Caco-2 (cell line): ENCODE results near the gene LRRC47. TPM values are rescaled to one million over a fixed set of nuclear protein-coding genes. Genes with fewer than 3 reads are reported as not detected.

Source experiments
- BruUV-seq: library from RNA; stranded (reverse); fragments of 400-500 nt; replicated peaks from 2 replicates; lab custom pipeline; 2021; lab: Mats Ljungman, UMichigan
- CTCF ChIA-PET: fragments of 300-600 bp; sonication (Branson Sonifier 250); formaldehyde crosslinking; loops from one replicate; lab custom pipeline; 2022; ENCODE audit warnings: antibody characterized with exemption; lab: Charles Lee
- POLR2A ChIA-PET: fragments of 300-600 bp; sonication (Branson Sonifier 250); formaldehyde crosslinking; loops from one replicate; lab custom pipeline; 2022; ENCODE audit warnings: antibody characterized with exemption; lab: Charles Lee
- DNase-seq, 2 experiments: peaks; one replicate each; pipeline versions ENCODE4 v3.0.0 to v3.0.0-alpha.2; 2020 to 2022
- H3K27me3 ChIP-seq: replicated peaks from 2 replicates; pipeline ENCODE4 v1.6.0; 2011; ENCODE audit warnings: low read length; ENCODE audit not compliant: control insufficient read depth, insufficient read depth
- H3K36me3 ChIP-seq: 2 replicates; pipeline ENCODE4 v1.5.1; 2011; ENCODE audit warnings: low read length; ENCODE audit not compliant: control insufficient read depth, insufficient read depth
- H3K4me1 ChIP-seq: fragments of 250-450 bp; sonication (Bioruptor Pico); 2 replicates; pipeline ENCODE4 v1.5.1; 2020; ENCODE audit warnings: mild to moderate bottlenecking
- H3K4me3 ChIP-seq: 2 replicates; pipeline ENCODE4 v1.5.1; 2011; ENCODE audit warnings: low read depth, mild to moderate bottlenecking, control low read depth, low read length
- H3K9me3 ChIP-seq: fragments of 250-450 bp; sonication (Bioruptor Pico); 2 replicates; pipeline ENCODE4 v1.5.1; 2020; ENCODE audit warnings: mild to moderate bottlenecking, moderate library complexity
- H3K27ac Mint-ChIP-seq: one replicate; pipeline ENCODE4 v1.8.0; 2022; ENCODE audit warnings: mixed read lengths; ENCODE audit not compliant: unreplicated experiment
- H3K27me3 Mint-ChIP-seq: one replicate; pipeline ENCODE4 v1.8.0; 2022; ENCODE audit warnings: mixed read lengths; ENCODE audit not compliant: insufficient read depth, unreplicated experiment
- H3K36me3 Mint-ChIP-seq: one replicate; pipeline ENCODE4 v1.8.0; 2022; ENCODE audit warnings: mild to moderate bottlenecking, mixed read lengths; ENCODE audit not compliant: insufficient read depth, unreplicated experiment
- H3K4me1 Mint-ChIP-seq: one replicate; pipeline ENCODE4 v1.8.0; 2022; ENCODE audit warnings: low read depth, mixed read lengths; ENCODE audit not compliant: unreplicated experiment
- H3K4me3 Mint-ChIP-seq: one replicate; pipeline ENCODE4 v1.8.0; 2022; ENCODE audit warnings: mild to moderate bottlenecking, moderate library complexity, mixed read lengths; ENCODE audit not compliant: unreplicated experiment
- H3K9me3 Mint-ChIP-seq: one replicate; pipeline ENCODE4 v1.8.0; 2022; ENCODE audit warnings: mixed read lengths; ENCODE audit not compliant: unreplicated experiment
- CTCF ChIP-seq, 2 experiments: fragments of 200-600 bp in 1 of 2; IDR thresholded peaks; 1 replicate in 1 of 2; 2 replicates in 1 of 2; pipeline versions ENCODE4 v1.5.1 to v1.8.0; 2011 to 2022; ENCODE audit warnings: antibody characterized with exemption in 1 of 2, control low read depth in 1 of 2, inconsistent platforms in 1 of 2, low read depth in 1 of 2, low read length in 1 of 2, mild to moderate bottlenecking in 1 of 2, moderate library complexity in 1 of 2; ENCODE audit not compliant: insufficient read depth in 1 of 2, severe bottlenecking in 1 of 2, unreplicated experiment in 1 of 2
- intact Hi-C: fragments of 100-400 bp; cut with micrococcal nuclease; formaldehyde crosslinking; loops from one replicate; pipeline ENCODE4 v1.10.0; 2022; ENCODE audit not compliant: unreplicated experiment
- total RNA-seq: library from RNA; stranded (reverse); gene quantifications from 2 replicates; pipeline ENCODE4 v1.2.3, GENCODE V29; 2022

Gene LRRC47
- total RNA-seq, 1 experiment from 2014 or later = 48.5 TPM

DNA sequence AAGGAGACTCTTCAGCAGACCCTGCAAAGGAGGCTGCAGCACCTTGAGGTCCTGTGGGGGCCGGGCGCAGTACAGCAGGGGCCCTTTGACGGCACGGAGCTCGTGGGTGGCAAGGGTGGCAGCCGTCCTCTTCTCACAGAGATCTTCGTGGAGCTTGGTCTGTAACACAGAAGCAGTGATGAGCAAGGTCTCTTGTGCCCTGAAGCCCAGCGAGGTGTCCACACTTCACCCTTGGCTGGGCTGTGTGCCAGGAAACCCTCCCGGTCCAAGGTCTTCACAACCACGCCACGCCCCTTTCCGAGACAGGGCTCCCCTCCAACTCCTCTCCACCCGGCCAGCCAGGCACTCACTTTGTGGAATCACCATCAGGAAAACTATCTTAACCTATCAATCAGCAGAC lies 11.3 kb downstream of the LRRC47 start:
- H3K36me3 Mint-ChIP-seq = peaks cover 65% of the 10 kb centered on the region
- Histone ChIP-seq H3K4me3 (no peak overlapping the region), H3K4me1 (no peaks in the 10 kb centered on the region), H3K27me3 (no peaks in the 10 kb centered on the region), H3K36me3 (no peaks in the 10 kb centered on the region), H3K9me3 (no peaks in the 10 kb centered on the region)
- no peaks in the 10 kb centered on the region for H3K4me1 Mint-ChIP-seq
- intact Hi-C loops = no loop called here
- no peak overlapping the region for H3K4me3 Mint-ChIP-seq
- H3K9me3 Mint-ChIP-seq = no peaks in the 10 kb centered on the region
- TF ChIP-seq CTCF (IDR thresholded peaks at IDR 0.05; ENCODE audit: insufficient read depth in 1 of 2, low read depth in 1 of 2, low read length in 1 of 2, severe bottlenecking in 1 of 2, unreplicated experiment in 1 of 2) = no peak
- CTCF ChIA-PET = no interaction called here
- BruUV-seq = no TSS peak
- no peak for DNase-seq
- POLR2A ChIA-PET = no interaction called here
- H3K27ac Mint-ChIP-seq = no peak overlapping the region
- H3K27me3 Mint-ChIP-seq = no peaks in the 10 kb centered on the region

- CTCF ChIA-PET = no interaction called here
- POLR2A ChIA-PET = no interaction called here
- no peak overlapping the region for H3K4me3 Mint-ChIP-seq
Measured at GRCh38 chr1:3783651-3784474, 12.4 kb downstream of the LRRC47 start.

DNA sequence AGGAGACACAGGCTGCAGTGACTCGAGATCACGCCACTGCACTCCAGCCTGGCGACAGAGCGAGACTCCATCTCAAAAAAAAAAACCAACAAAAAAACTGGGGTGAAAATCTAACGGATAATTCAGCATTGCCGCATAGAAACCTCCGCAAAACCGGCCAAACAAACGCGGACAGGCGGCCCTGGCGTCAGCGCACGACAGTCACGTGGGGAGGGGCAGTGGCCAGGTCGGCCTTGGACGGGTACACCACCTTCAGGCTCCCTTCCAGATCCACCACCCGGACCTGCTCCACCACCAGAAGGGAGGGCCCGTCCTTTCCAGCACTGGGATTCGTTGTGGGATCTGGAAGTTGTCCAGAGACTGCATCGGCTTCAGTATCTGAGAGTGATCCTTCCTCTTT lies 15.4 kb downstream of the LRRC47 start:
- H3K4me1 ChIP-seq = peaks cover 1% of the 10 kb centered on the region; the same call in 1 of the 2 replicates
- no peak for TF ChIP-seq CTCF (IDR thresholded peaks at IDR 0.05; ENCODE audit: insufficient read depth in 1 of 2, low read depth in 1 of 2, low read length in 1 of 2, severe bottlenecking in 1 of 2, unreplicated experiment in 1 of 2)
- no peak overlapping the region for H3K4me3 Mint-ChIP-seq
- peaks cover 56% of the 10 kb centered on the region for H3K36me3 Mint-ChIP-seq
- no peaks in the 10 kb centered on the region for H3K27me3 Mint-ChIP-seq
- no peaks in the 10 kb centered on the region for H3K36me3 ChIP-seq
- H3K9me3 ChIP-seq = no peaks in the 10 kb centered on the region
- H3K27me3 ChIP-seq = no peaks in the 10 kb centered on the region
- ChIA-PET CTCF (no interaction called here), POLR2A (no interaction called here)
- no peak overlapping the region for H3K4me3 ChIP-seq
- no peaks in the 10 kb centered on the region for H3K9me3 Mint-ChIP-seq
- no peak overlapping the region for H3K27ac Mint-ChIP-seq
- DNase-seq = no peak
- intact Hi-C loops = no loop called here
- H3K4me1 Mint-ChIP-seq = no peaks in the 10 kb centered on the region
- no TSS peak for BruUV-seq

More at GRCh38 chr1:3783651-3784474, 12.4 kb downstream of the LRRC47 start:
- no peaks in the 10 kb centered on the region for H3K4me1 Mint-ChIP-seq
- Histone ChIP-seq H3K9me3 (no peaks in the 10 kb centered on the region), H3K36me3 (no peaks in the 10 kb centered on the region), H3K4me1 (no peaks in the 10 kb centered on the region), H3K4me3 (no peak overlapping the region), H3K27me3 (no peaks in the 10 kb centered on the region)
- no peak overlapping the region for H3K27ac Mint-ChIP-seq
- no peaks in the 10 kb centered on the region for H3K9me3 Mint-ChIP-seq
- H3K36me3 Mint-ChIP-seq = peaks cover 73% of the 10 kb centered on the region
- intact Hi-C loops = no loop called here
- no peak for TF ChIP-seq CTCF (IDR thresholded peaks at IDR 0.05; ENCODE audit: insufficient read depth in 1 of 2, low read depth in 1 of 2, low read length in 1 of 2, severe bottlenecking in 1 of 2, unreplicated experiment in 1 of 2)
- no peak for DNase-seq
- H3K27me3 Mint-ChIP-seq = no peaks in the 10 kb centered on the region
- BruUV-seq = no TSS peak
